Liver (tissue), 3 donors: ENCODE results near the gene RSPH6A.

Experiments used
- CTCF ChIP-seq: fragments of 150-350 bp; IDR thresholded peaks from 2 replicates; pipeline ENCODE4 v1.5.1; 2017; ENCODE audit warnings: improper control_type of control experiment, low read depth, low read length; ENCODE audit not compliant: missing input control
- EGR1 ChIP-seq, 2 donors: IDR thresholded peaks; 2 replicates each; pipeline ENCODE4 v1.6.1; 2016 to 2018; ENCODE audit warnings: antibody characterized with exemption in 2 of 2, low read depth in 2 of 2
- HNF4A ChIP-seq, 2 donors: conservative IDR thresholded peaks; 2 replicates each; pipeline ENCODE4 v1.6.1; 2016; ENCODE audit warnings: antibody characterized with exemption in 2 of 2, mild to moderate bottlenecking in 2 of 2
- JUND ChIP-seq, 2 donors: IDR thresholded peaks; 2 replicates each; pipeline ENCODE4 v1.6.1; 2016; ENCODE audit warnings: antibody characterized with exemption in 2 of 2
- MAX ChIP-seq: IDR thresholded peaks from 2 replicates; pipeline ENCODE4 v1.6.1; 2016; ENCODE audit warnings: antibody characterized with exemption
- NR2F2 ChIP-seq: IDR thresholded peaks from 2 replicates; pipeline ENCODE4 v1.6.1; 2016; ENCODE audit warnings: antibody characterized with exemption
- RAD21 ChIP-seq, 2 donors: IDR thresholded peaks; 2 replicates each; pipeline ENCODE4 v1.6.1; 2016; ENCODE audit warnings: antibody characterized with exemption in 2 of 2, mild to moderate bottlenecking in 2 of 2
- REST ChIP-seq: IDR thresholded peaks from 2 replicates; pipeline ENCODE4 v1.6.1; 2016; ENCODE audit warnings: antibody characterized with exemption, mild to moderate bottlenecking
- RXRA ChIP-seq, 2 donors: IDR thresholded peaks; 2 replicates each; pipeline ENCODE4 v1.6.1; 2017 to 2018; ENCODE audit warnings: antibody characterized with exemption in 2 of 2, mild to moderate bottlenecking in 1 of 2
- SP1 ChIP-seq: IDR thresholded peaks from 2 replicates; pipeline ENCODE4 v1.6.1; 2018; ENCODE audit warnings: antibody characterized with exemption, mild to moderate bottlenecking
- TAF1 ChIP-seq: conservative IDR thresholded peaks from 2 replicates; pipeline ENCODE4 v1.6.1; 2016; ENCODE audit warnings: antibody characterized with exemption, mild to moderate bottlenecking
- YY1 ChIP-seq: IDR thresholded peaks from 2 replicates; pipeline ENCODE4 v1.6.1; 2016; ENCODE audit warnings: antibody characterized with exemption, mild to moderate bottlenecking
- ZBTB33 ChIP-seq: IDR thresholded peaks from 2 replicates; pipeline ENCODE4 v1.6.1; 2016; ENCODE audit warnings: antibody characterized with exemption
- donor health status: healthy.
- donor health status: healthy.

GRCh38 chr19:45781214-45782161, 33.6 kb downstream of the RSPH6A start:
- TF ChIP-seq RXRA (IDR thresholded peaks at IDR 0.05) (no peak), TAF1 (no peak), JUND (IDR thresholded peaks at IDR 0.05) (no peak), CTCF (no peak), REST (no peak), YY1 (no peak), HNF4A (conservative IDR thresholded peaks at IDR 0.05) (no peak), NR2F2 (no peak), ZBTB33 (no peak), MAX (no peak), RAD21 (IDR thresholded peaks at IDR 0.05) (no peak), SP1 (no peak), EGR1 (IDR thresholded peaks at IDR 0.05; ENCODE audit: low read depth in 2 of 2) (no peak)
